ENCODE data around the gene SFT2D2.

DNA sequence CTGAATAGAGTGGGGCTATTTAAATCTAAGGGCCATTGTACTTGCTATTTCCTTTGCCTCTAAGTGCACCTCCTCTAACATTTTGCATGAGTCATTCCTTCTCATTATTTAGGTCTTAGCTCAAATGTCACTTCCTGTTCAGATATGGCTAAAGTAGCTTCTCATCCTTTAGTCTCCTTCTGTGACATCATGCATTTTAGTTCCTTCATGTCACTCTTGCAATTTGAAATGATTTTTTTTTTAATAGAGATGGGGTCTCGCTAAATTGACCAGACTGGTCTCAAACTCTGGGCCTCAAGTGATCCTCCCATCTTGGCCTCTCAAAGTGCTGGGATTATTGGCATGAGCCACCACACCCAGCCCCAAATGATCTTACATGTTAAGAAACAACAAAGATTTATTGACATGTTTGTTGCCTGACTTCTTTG is 61.4 kb downstream of the SFT2D2 start:
- TF ChIP-seq, protein P1, sequence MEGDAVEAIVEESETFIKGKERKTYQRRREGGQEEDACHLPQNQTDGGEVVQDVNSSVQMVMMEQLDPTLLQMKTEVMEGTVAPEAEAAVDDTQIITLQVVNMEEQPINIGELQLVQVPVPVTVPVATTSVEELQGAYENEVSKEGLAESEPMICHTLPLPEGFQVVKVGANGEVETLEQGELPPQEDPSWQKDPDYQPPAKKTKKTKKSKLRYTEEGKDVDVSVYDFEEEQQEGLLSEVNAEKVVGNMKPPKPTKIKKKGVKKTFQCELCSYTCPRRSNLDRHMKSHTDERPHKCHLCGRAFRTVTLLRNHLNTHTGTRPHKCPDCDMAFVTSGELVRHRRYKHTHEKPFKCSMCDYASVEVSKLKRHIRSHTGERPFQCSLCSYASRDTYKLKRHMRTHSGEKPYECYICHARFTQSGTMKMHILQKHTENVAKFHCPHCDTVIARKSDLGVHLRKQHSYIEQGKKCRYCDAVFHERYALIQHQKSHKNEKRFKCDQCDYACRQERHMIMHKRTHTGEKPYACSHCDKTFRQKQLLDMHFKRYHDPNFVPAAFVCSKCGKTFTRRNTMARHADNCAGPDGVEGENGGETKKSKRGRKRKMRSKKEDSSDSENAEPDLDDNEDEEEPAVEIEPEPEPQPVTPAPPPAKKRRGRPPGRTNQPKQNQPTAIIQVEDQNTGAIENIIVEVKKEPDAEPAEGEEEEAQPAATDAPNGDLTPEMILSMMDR (IDR thresholded peaks at IDR 0.05; ENCODE audit: control extremely low read depth in 1 of 3, insufficient read depth in 1 of 3, low read depth in 1 of 3, low read length in 3 of 3): no peak
- TF ChIP-seq RNF2 (IDR thresholded peaks at IDR 0.05; ENCODE audit: borderline replicate concordance, low read depth, low read length, missing control alignments, poor library complexity, severe bottlenecking) (no peak), POLR2AphosphoS5 (IDR thresholded peaks at IDR 0.05; ENCODE audit: low read depth, low read length) (no peak), TCF12 (IDR thresholded peaks at IDR 0.05; ENCODE audit: low read depth, low read length) (no peak), EZH2 (IDR thresholded peaks at IDR 0.05; ENCODE audit: low read depth, low read length, severe bottlenecking) (no peak), RXRA (IDR thresholded peaks at IDR 0.05; ENCODE audit: insufficient read depth, low read depth, low read length) (no peak), CHD2 (IDR thresholded peaks at IDR 0.05; ENCODE audit: low read length) (no peak), GTF2F1 (IDR thresholded peaks at IDR 0.05; ENCODE audit: borderline replicate concordance, low read depth, low read length) (no peak), SP1 (IDR thresholded peaks at IDR 0.05; ENCODE audit: low read depth, low read length) (no peak), JUND (IDR thresholded peaks at IDR 0.05; ENCODE audit: low read length) (no peak), KDM1A (IDR thresholded peaks at IDR 0.05; ENCODE audit: borderline replicate concordance, low read length) (no peak)
- TF ChIP-seq, protein P2, sequence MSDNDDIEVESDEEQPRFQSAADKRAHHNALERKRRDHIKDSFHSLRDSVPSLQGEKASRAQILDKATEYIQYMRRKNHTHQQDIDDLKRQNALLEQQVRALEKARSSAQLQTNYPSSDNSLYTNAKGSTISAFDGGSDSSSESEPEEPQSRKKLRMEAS (IDR thresholded peaks at IDR 0.05): no peak

Data from H1 (cell line).